GM12865 (cell line): ENCODE data around the gene SLC24A3.
"Not testable (repeated sequence)": the region's sequence is repeated elsewhere in the genome, so short reads cannot be mapped to it uniquely, and the experiment has no call there.

ENCODE experiments used
- DNase-seq: peaks from one replicate; pipeline ENCODE4 v3.0.0; 2010; ENCODE audit warnings: low read depth
- H3K4me3 ChIP-seq: 2 replicates; pipeline ENCODE4 v1.5.1; 2011; ENCODE audit warnings: mild to moderate bottlenecking, low read depth, low read length, control low read depth
- TF ChIP-seq, protein P1 (sequence below): IDR thresholded peaks from 2 replicates; pipeline ENCODE4 v1.5.1; 2011; ENCODE audit warnings: low read length, control low read depth, low read depth, inconsistent platforms; ENCODE audit not compliant: insufficient read depth; ENCODE audit errors: missing control alignments

The SLC24A3 gene

DNA sequence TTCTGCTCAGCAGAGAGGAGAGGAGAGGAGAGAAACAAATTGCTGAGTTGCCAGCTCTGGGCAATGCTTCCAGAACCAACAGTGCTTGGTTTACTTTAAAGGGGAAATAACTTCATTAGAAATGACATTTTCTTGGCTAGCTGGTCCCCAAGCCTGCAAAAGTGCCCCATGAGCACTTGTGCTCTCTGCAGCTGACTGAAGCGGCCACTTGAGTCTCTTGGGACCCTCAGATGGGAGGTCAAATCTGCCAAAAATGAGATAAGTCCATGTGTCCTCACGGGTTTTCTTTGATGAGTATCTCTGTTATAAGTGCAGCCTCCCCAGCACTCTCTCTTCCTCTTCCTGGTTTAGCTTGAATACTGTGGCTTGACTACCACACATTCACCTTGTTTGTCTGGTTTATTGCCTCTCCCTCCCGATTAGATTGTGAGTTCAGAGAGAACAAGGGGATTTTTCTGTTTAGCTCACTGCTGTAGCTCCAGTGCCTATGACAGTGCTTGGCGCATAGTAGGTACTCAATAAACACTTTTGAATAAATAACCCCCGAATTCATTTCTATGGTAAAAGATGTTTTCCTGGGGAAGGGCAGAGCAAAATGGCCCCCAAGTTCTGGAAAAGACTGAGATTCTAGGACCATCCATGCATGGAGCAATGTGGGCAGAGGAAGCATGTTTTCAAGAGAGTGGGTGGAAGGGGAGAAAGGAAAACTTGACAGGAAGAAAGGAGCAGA lies 538.6 kb downstream of the SLC24A3 start:
- TF ChIP-seq, protein P1, sequence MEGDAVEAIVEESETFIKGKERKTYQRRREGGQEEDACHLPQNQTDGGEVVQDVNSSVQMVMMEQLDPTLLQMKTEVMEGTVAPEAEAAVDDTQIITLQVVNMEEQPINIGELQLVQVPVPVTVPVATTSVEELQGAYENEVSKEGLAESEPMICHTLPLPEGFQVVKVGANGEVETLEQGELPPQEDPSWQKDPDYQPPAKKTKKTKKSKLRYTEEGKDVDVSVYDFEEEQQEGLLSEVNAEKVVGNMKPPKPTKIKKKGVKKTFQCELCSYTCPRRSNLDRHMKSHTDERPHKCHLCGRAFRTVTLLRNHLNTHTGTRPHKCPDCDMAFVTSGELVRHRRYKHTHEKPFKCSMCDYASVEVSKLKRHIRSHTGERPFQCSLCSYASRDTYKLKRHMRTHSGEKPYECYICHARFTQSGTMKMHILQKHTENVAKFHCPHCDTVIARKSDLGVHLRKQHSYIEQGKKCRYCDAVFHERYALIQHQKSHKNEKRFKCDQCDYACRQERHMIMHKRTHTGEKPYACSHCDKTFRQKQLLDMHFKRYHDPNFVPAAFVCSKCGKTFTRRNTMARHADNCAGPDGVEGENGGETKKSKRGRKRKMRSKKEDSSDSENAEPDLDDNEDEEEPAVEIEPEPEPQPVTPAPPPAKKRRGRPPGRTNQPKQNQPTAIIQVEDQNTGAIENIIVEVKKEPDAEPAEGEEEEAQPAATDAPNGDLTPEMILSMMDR = no peak
- H3K4me3 ChIP-seq = no peak overlapping the region
- no peak for DNase-seq

DNA sequence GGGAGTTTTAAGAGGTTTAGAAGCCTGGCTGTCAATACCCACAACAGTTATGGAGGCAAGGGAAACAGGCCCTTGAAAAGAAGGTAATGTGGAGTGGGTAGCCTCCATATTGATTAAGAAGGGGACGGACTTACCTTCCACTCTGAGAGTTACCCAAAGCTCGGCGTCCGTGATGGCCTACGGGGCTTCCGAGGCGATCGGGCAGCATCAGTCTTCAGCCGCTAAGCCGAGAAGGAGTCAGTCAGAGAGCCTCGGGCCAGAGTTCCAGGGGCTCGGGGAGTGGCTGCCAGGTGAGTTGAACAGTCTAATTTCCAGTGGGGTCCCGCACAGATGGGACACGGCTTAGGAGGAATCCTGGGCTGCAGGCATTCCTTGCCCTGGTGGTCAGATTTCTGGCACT lies 541.8 kb downstream of the SLC24A3 start:
- H3K4me3 ChIP-seq, DNase-seq: not testable (repeated sequence)

DNA sequence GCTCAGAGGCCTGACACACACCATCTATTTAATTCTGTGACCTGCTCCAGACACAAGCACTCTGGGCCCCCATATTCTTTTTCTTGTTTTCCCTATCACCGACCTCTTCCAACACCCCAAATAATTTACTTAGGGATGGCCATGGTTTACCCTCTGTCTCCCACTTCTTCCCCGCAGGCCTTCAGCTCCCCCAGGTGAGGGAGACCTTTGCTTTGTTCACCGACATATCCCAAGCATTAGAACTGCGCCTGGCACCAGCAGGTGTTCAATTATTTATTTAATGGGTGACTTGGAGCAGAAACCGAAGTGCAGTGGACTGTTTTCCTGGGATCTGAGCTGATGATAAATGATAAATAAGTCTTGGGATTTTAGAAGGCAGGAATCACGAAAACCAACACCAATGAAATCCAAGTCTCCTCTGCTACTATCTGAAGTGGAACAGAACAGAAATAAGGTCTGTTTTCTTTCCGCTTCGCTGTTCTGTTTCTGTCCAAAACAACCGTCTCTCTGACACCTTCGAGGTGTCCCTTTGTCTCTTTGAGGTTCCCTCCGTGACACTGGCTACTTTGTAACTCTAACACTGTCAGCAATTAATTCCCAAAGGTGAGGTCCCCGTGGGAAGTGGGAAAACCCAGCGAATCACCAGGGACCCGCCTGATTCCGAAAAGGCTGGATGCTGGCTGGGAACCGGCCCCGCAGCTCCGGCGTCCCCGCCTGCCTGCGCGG lies 544.5 kb downstream of the SLC24A3 start:
- TF ChIP-seq, protein P1 = no peak
- no peak for DNase-seq
- H3K4me3 ChIP-seq = no peak overlapping the region

DNA sequence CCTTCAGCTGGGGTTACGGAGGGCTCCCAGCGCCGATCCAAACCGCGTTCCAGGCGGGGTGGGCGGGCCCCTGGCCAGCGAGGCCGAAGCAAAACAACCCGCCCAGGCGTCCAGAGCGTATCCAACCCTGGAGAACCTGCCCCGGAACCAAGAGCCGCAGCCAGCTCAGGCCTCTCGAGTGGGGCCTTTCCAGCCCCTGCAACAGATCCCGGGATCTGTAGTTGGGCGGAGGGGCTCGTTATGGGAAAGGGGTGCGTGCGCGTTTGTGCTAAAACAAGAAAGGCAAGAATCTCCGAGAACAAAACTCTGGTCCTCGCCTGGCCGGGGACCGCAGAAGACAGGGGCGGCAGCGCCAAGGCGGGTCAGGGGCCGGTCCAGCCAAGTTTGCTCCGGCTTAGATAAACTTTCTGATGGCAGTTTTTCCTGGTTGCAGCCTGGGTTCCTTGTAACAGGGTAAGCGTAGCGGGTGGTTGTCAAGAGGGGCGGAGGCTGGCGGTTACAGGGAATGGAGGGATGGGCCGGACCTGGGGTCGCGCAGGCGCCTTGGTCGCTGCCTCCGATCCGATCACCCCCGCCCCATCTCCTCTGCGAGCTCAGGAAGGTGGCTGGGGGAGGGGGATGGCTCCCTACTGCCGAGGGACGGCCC lies 545.2 kb downstream of the SLC24A3 start:
- TF ChIP-seq, protein P1 = no peak
- no peak overlapping the region for H3K4me3 ChIP-seq
- no peak for DNase-seq

DNA sequence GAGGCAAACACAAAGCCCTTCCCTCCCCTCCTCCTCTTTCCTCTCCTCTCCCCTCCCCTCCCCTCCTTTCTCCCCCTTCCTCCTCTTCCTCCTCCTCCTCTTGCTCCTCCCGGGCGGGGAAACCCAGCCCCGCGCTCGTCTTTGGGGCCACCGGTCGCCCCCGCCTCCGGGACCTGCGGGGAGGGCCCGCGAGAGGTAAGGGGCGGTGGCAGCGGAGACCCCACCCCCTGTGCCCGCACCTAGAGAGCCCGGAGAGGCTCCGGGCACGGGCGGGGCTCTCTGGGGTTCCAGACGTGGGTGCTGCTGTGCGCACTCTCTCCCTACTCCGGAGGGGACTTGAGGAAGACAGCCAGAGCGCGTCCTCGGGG lies 545.7 kb downstream of the SLC24A3 start, which contains the start of gene RIN2:
Gene RIN2, plus strand, starts transcription at position 126 of the 368 bp plus-strand sequence. CDS start 131,344 bp downstream, outside the sequence.
- no peak within 1 kb of the TSS for H3K4me3 ChIP-seq
- no peak for DNase-seq
- TF ChIP-seq, protein P1 = no peak

DNA sequence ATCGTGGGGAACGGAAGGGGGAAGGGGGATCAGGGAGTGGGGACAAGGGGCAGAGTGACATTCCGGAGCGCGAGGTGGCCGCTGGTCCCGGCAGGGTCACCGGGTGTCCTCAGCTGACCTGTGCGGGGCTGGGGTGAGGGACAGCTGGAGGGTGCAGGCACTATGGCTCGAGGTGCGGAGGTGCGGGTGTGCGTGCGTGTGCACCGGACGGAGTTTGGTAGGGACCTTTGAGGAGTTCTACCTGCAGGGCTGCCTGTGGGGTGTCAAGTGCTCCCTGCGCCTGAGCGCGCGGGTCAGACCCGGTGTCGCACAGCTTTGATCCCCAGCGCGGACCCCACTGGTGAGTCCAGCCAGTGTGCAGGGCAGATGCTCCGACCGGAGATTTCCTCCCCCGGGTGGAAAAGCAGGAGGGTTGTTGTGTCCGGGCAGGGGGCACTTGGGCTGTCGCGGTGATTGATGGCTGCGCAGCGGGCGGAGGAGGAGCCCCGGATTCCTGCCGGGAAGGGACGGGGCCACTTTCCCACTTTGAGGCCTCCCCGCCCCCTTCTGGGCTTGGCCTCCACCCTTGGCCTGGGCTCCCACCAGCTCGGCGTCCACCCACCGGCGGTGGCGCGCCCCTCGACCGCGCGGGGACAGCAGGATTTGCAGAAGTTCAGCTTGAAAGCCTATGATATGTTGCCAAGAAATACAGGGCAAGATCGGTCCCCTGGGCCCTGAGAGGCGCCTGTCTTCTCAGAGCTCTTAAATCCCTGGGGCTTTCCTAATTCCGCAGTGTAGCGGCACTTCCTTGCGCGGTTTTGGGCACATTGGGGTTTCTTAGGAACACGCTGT lies 546.3 kb downstream of the SLC24A3 start:
- DNase-seq = no peak
- no peak overlapping the region for H3K4me3 ChIP-seq
- TF ChIP-seq, protein P1 = no peak

DNA sequence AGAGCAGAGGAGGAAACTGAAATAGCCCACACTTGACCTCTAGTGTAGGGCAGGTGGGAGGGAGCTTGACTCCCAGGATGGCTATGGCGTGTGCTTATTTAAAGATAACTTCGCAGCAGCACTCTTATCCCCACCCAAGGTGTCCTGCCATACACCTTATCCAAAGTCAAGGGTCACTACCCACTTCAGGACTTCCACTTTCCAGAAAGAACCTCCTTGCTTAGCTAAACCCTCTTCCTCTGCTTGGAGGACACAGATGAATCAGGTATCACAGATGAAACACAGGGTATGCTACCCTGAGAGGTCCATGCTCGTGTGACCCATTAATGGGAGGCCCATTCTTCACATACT lies 547.9 kb downstream of the SLC24A3 start:
- DNase-seq = no peak
- TF ChIP-seq, protein P1 = no peak
- no peak overlapping the region for H3K4me3 ChIP-seq
